HCT116 (cell line): ENCODE data around the gene PDLIM4.

Experiments
- ATF3 ChIP-seq: IDR thresholded peaks from 2 replicates; pipeline ENCODE4 v1.6.1; 2012
- CEBPB ChIP-seq: IDR thresholded peaks from 2 replicates; pipeline ENCODE4 v1.6.1; 2012; ENCODE audit warnings: low read depth
- CTCF ChIP-seq, 3 experiments: fragments of 200-600 bp in 1 of 3; sonication (generic) in 1 of 3; IDR thresholded peaks in 2 of 3; conservative IDR thresholded peaks in 1 of 3; 2 replicates each; pipeline ENCODE4 v1.5.1; 2012 to 2017; ENCODE audit warnings: low read depth in 2 of 3, low read length in 2 of 3, antibody characterized with exemption in 1 of 3, borderline replicate concordance in 1 of 3, control low read depth in 1 of 3, mild to moderate bottlenecking in 1 of 3, mixed read lengths in 1 of 3, mixed run types in 1 of 3, moderate library complexity in 1 of 3; ENCODE audit not compliant: insufficient read depth in 1 of 3
- EZH2 ChIP-seq: fragments of 200-600 bp; sonication (generic); IDR thresholded peaks from 2 replicates; pipeline ENCODE4 v1.6.1; 2017; ENCODE audit warnings: antibody characterized with exemption, mixed run types
- MAX ChIP-seq: IDR thresholded peaks from 2 replicates; pipeline ENCODE4 v1.6.1; 2012
- POLR2A ChIP-seq: IDR thresholded peaks from 2 replicates; pipeline ENCODE4 v1.7.0; 2011; ENCODE audit warnings: borderline replicate concordance; ENCODE audit not compliant: insufficient read depth, insufficient read length; ENCODE audit errors: extremely low read depth
- POLR2AphosphoS5 ChIP-seq: IDR thresholded peaks from 2 replicates; pipeline ENCODE4 v1.6.1; 2011; ENCODE audit warnings: mild to moderate bottlenecking, low read depth, low read length, moderate library complexity
- REST ChIP-seq: IDR thresholded peaks from 2 replicates; pipeline ENCODE4 v1.6.1; 2012; ENCODE audit warnings: low read depth
- SIN3A ChIP-seq: IDR thresholded peaks from 2 replicates; pipeline ENCODE4 v1.6.1; 2012; ENCODE audit warnings: low read depth
- TCF7L2 ChIP-seq: IDR thresholded peaks from 2 replicates; pipeline ENCODE4 v1.7.0; 2011; ENCODE audit warnings: borderline replicate concordance, inconsistent platforms; ENCODE audit not compliant: insufficient read depth, insufficient read length; ENCODE audit errors: extremely low read depth
- YY1 ChIP-seq: IDR thresholded peaks from 2 replicates; pipeline ENCODE4 v1.6.1; 2011; ENCODE audit warnings: low read length, low read depth, moderate library complexity, mild to moderate bottlenecking; ENCODE audit not compliant: insufficient replicate concordance; ENCODE audit errors: extremely low read depth

GRCh38 chr5:132207778-132208177, 49.7 kb upstream of the PDLIM4 start:
- TF ChIP-seq CTCF (IDR thresholded peaks at IDR 0.05 in 2 of 3, conservative IDR thresholded peaks at IDR 0.05 in 1 of 3; ENCODE audit: borderline replicate concordance in 1 of 3, insufficient read depth in 1 of 3, low read depth in 2 of 3, low read length in 2 of 3) (no peak), CEBPB (no peak), POLR2A (no peak), REST (no peak), POLR2AphosphoS5 (no peak), TCF7L2 (no peak), ATF3 (no peak), EZH2 (no peak), YY1 (no peak), SIN3A (no peak), MAX (no peak)
